OCI-LY1 (cell line): ENCODE measurements around the gene MLANA.

Source experiments
- H2AFZ ChIP-seq: fragments of 200-600 bp; sonication (generic), shearing (Covaris generic); 2 replicates; pipeline ENCODE4 v1.6.0; 2014; ENCODE audit warnings: antibody characterized with exemption, mild to moderate bottlenecking, low read length
- H3F3A ChIP-seq: fragments of 200-600 bp; sonication (generic), shearing (Covaris generic); 2 replicates; pipeline ENCODE4 v1.6.0; 2014; ENCODE audit warnings: mild to moderate bottlenecking, antibody characterized with exemption, low read length, moderate library complexity; ENCODE audit not compliant: insufficient read depth
- H3K27ac ChIP-seq: fragments of 200-600 bp; sonication (generic); 2 replicates; pipeline ENCODE4 v1.5.1; 2014; ENCODE audit warnings: low read length, mixed run types, mild to moderate bottlenecking, low read depth; ENCODE audit not compliant: poor library complexity, severe bottlenecking
- H3K27me3 ChIP-seq: fragments of 200-600 bp; sonication (generic); 2 replicates; pipeline ENCODE4 v1.6.0; 2014; ENCODE audit warnings: antibody characterized with exemption, mild to moderate bottlenecking, low read length, moderate library complexity; ENCODE audit not compliant: insufficient read depth
- H3K36me3 ChIP-seq: fragments of 200-600 bp; sonication (generic); 2 replicates; pipeline ENCODE4 v1.6.1; 2014; ENCODE audit warnings: mild to moderate bottlenecking, antibody characterized with exemption, low read length, moderate library complexity, mixed read lengths; ENCODE audit not compliant: insufficient read depth
- H3K4me1 ChIP-seq: fragments of 200-600 bp; sonication (generic); 2 replicates; pipeline ENCODE4 v1.5.1; 2014; ENCODE audit warnings: mild to moderate bottlenecking, low read length, moderate library complexity; ENCODE audit not compliant: insufficient read depth, severe bottlenecking
- H3K4me2 ChIP-seq: fragments of 200-600 bp; sonication (generic), shearing (Covaris generic); 2 replicates; pipeline ENCODE4 v1.6.1; 2014; ENCODE audit warnings: low read length
- H3K4me3 ChIP-seq: fragments of 200-600 bp; sonication (generic); 2 replicates; pipeline ENCODE4 v1.5.1; 2014; ENCODE audit warnings: low read length, low read depth, mild to moderate bottlenecking, mixed read lengths; ENCODE audit not compliant: poor library complexity, severe bottlenecking
- H3K79me2 ChIP-seq: fragments of 200-600 bp; shearing (Covaris generic); 2 replicates; pipeline ENCODE4 v1.6.1; 2016; ENCODE audit warnings: mixed run types, low read length, mixed read lengths; ENCODE audit not compliant: insufficient read depth
- H3K9ac ChIP-seq: fragments of 200-600 bp; sonication (generic), shearing (Covaris generic); 2 replicates; pipeline ENCODE4 v1.6.1; 2014; ENCODE audit warnings: mild to moderate bottlenecking, low read length, mixed read lengths
- H3K9me2 ChIP-seq: fragments of 200-600 bp; sonication (generic), shearing (Covaris generic); 2 replicates; pipeline ENCODE4 v1.6.1; 2014; ENCODE audit warnings: low read depth, mild to moderate bottlenecking, low read length, mixed read lengths
- H3K9me3 ChIP-seq: fragments of 200-600 bp; shearing (Covaris generic); 2 replicates; pipeline ENCODE4 v1.6.1; 2014; ENCODE audit warnings: low read length, mixed read lengths
- H4K20me1 ChIP-seq: fragments of 200-600 bp; sonication (generic), shearing (Covaris generic); 2 replicates; pipeline ENCODE4 v1.6.0; 2016; ENCODE audit warnings: mild to moderate bottlenecking, low read length; ENCODE audit not compliant: insufficient read depth
- EZH2 ChIP-seq: fragments of 200-600 bp; sonication (generic), shearing (Covaris generic); IDR thresholded peaks from 2 replicates; pipeline ENCODE4 v1.8.0; 2017; ENCODE audit warnings: borderline replicate concordance, mixed run types, mild to moderate bottlenecking, antibody characterized with exemption, low read length, moderate library complexity, mixed read lengths
- TF ChIP-seq, protein P1 (sequence below): fragments of 200-600 bp; sonication (generic), shearing (Covaris generic); IDR thresholded peaks from 2 replicates; pipeline ENCODE4 v1.5.1; 2017; ENCODE audit warnings: mild to moderate bottlenecking, antibody characterized with exemption, low read length, moderate library complexity, mixed read lengths

MLANA gene

DNA sequence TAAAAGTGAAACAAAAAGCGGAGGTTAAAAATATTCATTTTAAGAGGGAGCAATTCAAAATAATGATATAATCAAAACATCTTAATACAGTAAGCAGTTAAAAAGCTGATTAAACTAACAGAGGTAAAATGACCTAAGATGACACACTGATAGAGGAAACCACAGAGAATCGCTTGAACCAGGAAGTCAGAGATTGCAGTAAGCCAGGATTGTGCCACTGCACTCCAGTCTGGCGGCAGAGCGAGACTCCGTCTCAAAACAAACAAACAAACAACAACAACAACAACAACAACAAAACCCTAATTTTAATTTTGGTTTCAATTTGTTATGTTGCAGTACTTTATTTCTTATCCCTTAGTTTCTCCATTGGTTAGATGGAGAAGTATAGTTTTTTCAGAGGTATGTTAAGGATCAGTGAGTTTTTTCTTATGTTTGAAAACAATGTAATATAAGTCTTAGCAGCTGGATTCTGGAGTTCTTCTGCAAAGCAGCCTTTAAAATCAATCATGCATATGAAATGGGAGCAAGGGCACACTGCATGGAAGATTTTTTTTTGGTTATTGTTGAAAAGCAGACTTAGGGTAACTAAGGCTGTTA, 58.5 kb downstream of the MLANA start:
- no peaks in the 10 kb centered on the region for H3K9me3 ChIP-seq
- no peaks in the 10 kb centered on the region for H3K9me2 ChIP-seq
- H3K4me2 ChIP-seq, result peak overlapping the region; percentile 37
- no peaks in the 10 kb centered on the region for H3K36me3 ChIP-seq
- H3K27me3 ChIP-seq, result no peaks in the 10 kb centered on the region
- peaks cover 13% of the 10 kb centered on the region for H3K4me1 ChIP-seq
- H3K9ac ChIP-seq, result no peak overlapping the region
- no peaks in the 10 kb centered on the region for H4K20me1 ChIP-seq
- no peak overlapping the region for H3K4me3 ChIP-seq
- no peaks in the 10 kb centered on the region for H3F3A ChIP-seq
- H2AFZ ChIP-seq, result no peak overlapping the region
- TF ChIP-seq, protein P1, sequence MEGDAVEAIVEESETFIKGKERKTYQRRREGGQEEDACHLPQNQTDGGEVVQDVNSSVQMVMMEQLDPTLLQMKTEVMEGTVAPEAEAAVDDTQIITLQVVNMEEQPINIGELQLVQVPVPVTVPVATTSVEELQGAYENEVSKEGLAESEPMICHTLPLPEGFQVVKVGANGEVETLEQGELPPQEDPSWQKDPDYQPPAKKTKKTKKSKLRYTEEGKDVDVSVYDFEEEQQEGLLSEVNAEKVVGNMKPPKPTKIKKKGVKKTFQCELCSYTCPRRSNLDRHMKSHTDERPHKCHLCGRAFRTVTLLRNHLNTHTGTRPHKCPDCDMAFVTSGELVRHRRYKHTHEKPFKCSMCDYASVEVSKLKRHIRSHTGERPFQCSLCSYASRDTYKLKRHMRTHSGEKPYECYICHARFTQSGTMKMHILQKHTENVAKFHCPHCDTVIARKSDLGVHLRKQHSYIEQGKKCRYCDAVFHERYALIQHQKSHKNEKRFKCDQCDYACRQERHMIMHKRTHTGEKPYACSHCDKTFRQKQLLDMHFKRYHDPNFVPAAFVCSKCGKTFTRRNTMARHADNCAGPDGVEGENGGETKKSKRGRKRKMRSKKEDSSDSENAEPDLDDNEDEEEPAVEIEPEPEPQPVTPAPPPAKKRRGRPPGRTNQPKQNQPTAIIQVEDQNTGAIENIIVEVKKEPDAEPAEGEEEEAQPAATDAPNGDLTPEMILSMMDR, result no peak
- TF ChIP-seq EZH2, result no peak
- H3K79me2 ChIP-seq, result no peaks in the 10 kb centered on the region
- no peak overlapping the region for H3K27ac ChIP-seq

DNA sequence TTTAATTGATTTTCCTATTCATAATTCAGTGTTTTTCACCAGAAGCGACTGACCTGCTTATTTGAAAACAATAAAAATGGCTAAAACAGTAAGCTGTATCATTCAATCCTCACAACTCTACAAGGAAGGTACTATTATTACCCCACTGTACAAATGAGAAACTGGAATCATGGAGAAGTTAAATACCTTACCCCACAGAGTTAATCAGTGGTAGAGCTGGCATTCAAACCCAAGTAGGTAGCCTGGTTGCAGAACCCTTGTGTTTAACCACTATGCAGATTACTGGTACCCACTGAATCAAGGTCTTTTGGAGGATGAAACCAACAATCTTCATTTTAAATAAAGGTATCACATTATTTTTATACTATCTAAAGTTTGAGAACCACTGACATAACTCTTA, 59.6 kb downstream of the MLANA start:
- TF ChIP-seq, protein P1, result no peak
- no peak for TF ChIP-seq EZH2
- Histone ChIP-seq H3K9me3 (no peaks in the 10 kb centered on the region), H3F3A (no peaks in the 10 kb centered on the region)

DNA sequence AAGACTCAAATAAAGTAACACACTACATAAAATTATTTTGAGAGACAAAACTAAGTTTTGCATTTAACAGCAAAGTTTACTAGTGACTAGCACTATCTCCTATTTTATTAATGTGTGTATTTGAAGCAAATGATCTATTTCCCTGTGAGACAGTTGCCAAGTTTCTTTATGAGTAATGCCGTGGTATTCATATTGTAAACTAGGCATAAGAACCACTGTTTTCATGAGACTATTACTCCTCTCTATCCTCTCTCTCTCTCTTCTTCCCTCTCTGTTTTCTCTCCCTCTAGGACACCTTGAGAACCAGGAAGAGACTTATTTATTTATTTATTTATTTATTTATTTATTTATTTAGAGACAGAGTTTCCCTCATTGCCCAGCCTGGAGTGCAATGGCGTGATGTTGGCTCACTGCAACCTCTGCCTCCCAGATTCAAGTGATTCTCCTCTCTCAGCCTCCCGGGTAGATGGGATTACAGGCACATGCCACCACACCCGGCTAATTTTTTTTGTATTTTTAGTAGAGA, 61.1 kb downstream of the MLANA start:
- Histone ChIP-seq H3F3A (no peaks in the 10 kb centered on the region), H3K9ac (no peak overlapping the region), H3K9me2 (no peaks in the 10 kb centered on the region), H3K9me3 (no peaks in the 10 kb centered on the region), H3K4me2 (no peak overlapping the region), H4K20me1 (no peaks in the 10 kb centered on the region), H3K4me1 (peaks cover 13% of the 10 kb centered on the region), H3K36me3 (no peaks in the 10 kb centered on the region), H3K79me2 (no peaks in the 10 kb centered on the region), H3K27ac (no peak overlapping the region), H3K4me3 (no peak overlapping the region), H2AFZ (no peak overlapping the region), H3K27me3 (no peaks in the 10 kb centered on the region)
- TF ChIP-seq, protein P1, result no peak
- TF ChIP-seq EZH2, result no peak

More for the DNA sequence above, 59.6 kb downstream of the MLANA start:
- Histone ChIP-seq H3K36me3 (no peaks in the 10 kb centered on the region), H3K4me2 (no peak overlapping the region), H4K20me1 (no peaks in the 10 kb centered on the region), H2AFZ (no peak overlapping the region), H3K4me3 (no peak overlapping the region), H3K27me3 (no peaks in the 10 kb centered on the region), H3K27ac (no peak overlapping the region), H3K4me1 (peaks cover 13% of the 10 kb centered on the region), H3K9me2 (no peaks in the 10 kb centered on the region), H3K9ac (no peak overlapping the region), H3K79me2 (no peaks in the 10 kb centered on the region)
